AG09309 (cell line): Measurements from ENCODE around the gene C14orf93.

Source experiments
- DNase-seq: peaks from one replicate; pipeline ENCODE4 v3.0.0-alpha.2; 2010; ENCODE audit warnings: low read depth
- H3K4me3 ChIP-seq: 2 replicates; pipeline ENCODE4 v1.5.1; 2011; ENCODE audit warnings: mild to moderate bottlenecking, low read depth, low read length, moderate library complexity; ENCODE audit not compliant: control insufficient read depth
- CTCF ChIP-seq: IDR thresholded peaks from 2 replicates; pipeline ENCODE4 v1.5.1; 2011; ENCODE audit warnings: mild to moderate bottlenecking, low read depth, low read length, inconsistent platforms; ENCODE audit not compliant: insufficient read depth, control insufficient read depth; ENCODE audit errors: missing control alignments

C14orf93 gene

GRCh38 chr14:22977684-22978486, 32.1 kb downstream of the C14orf93 start:
- DNase-seq = no peak

GRCh38 chr14:22977434-22977683, 32.6 kb downstream of the C14orf93 start:
- DNase-seq = no peak
- no peak for TF ChIP-seq CTCF
- H3K4me3 ChIP-seq = no peak overlapping the region

More at GRCh38 chr14:22977684-22978486, 32.1 kb downstream of the C14orf93 start:
- TF ChIP-seq CTCF = no peak
- H3K4me3 ChIP-seq = peak overlapping the region; percentile 16; the same call in 1 of the 2 replicates

- H3K4me3 ChIP-seq = no peak overlapping the region
- DNase-seq = no peak
These were observed 33.1 kb downstream of the C14orf93 start for GRCh38 chr14:22976620-22977433.

GRCh38 chr14:22974530-22975313, 35.2 kb downstream of the C14orf93 start:
- no peak for TF ChIP-seq CTCF
- no peak for DNase-seq
- no peak overlapping the region for H3K4me3 ChIP-seq

More at GRCh38 chr14:22976620-22977433, 33.1 kb downstream of the C14orf93 start:
- no peak for TF ChIP-seq CTCF

- TF ChIP-seq CTCF = peak; percentile 63
- H3K4me3 ChIP-seq = no peak overlapping the region
- no peak for DNase-seq
These were observed 36.5 kb downstream of the C14orf93 start for GRCh38 chr14:22973217-22974032.
